Body of pancreas (tissue), 4 donors: ENCODE results near the gene TMC8.

ENCODE experiments used
- CTCF ChIP-seq, 7 experiments: fragments of 450-650 bp in 4 of 7; fragments of 200-600 bp in 3 of 7; sonication (generic) in 3 of 7; IDR thresholded peaks; one replicate each; pipeline ENCODE4 v1.5.1; 2016 to 2019; ENCODE audit warnings: antibody characterized with exemption in 7 of 7
- POLR2A ChIP-seq, 3 donors: fragments of 450-650 bp; IDR thresholded peaks; one replicate each; pipeline ENCODE4 v1.6.1; 2016; ENCODE audit warnings: antibody characterized with exemption in 3 of 3, mild to moderate bottlenecking in 2 of 3

- no peak for TF ChIP-seq CTCF (IDR thresholded peaks at IDR 0.05)
- TF ChIP-seq POLR2A (IDR thresholded peaks at IDR 0.05), result no peak
These were observed 49.0 kb upstream of the TMC8 start for GRCh38 chr17:78081551-78081950.
